IPS-20b (cell line): Measurements from ENCODE around the gene PODXL2.

Experiments used
- H3K27ac ChIP-seq: one replicate; pipeline ENCODE4 v1.5.1; 2013; ENCODE audit warnings: low read length
- H3K27me3 ChIP-seq: 2 replicates; pipeline ENCODE4 v1.6.1; 2013; ENCODE audit warnings: mild to moderate bottlenecking, low read length, inconsistent platforms; ENCODE audit not compliant: insufficient read depth
- H3K36me3 ChIP-seq: 2 replicates; pipeline ENCODE4 v1.6.1; 2013; ENCODE audit warnings: low read depth, mild to moderate bottlenecking, inconsistent platforms, low read length, moderate library complexity; ENCODE audit not compliant: insufficient read depth
- H3K4me1 ChIP-seq: 2 replicates; pipeline ENCODE4 v1.6.1; 2013; ENCODE audit warnings: mild to moderate bottlenecking, control low read depth, inconsistent platforms, low read length, moderate library complexity; ENCODE audit not compliant: insufficient read depth
- H3K4me3 ChIP-seq: 2 replicates; pipeline ENCODE4 v1.5.1; 2013; ENCODE audit warnings: mild to moderate bottlenecking, low read length, inconsistent platforms
- H3K9ac ChIP-seq: 2 replicates; pipeline ENCODE4 v1.6.1; 2013; ENCODE audit warnings: low read depth, mild to moderate bottlenecking, inconsistent platforms, low read length, moderate library complexity
- H3K9me3 ChIP-seq: 2 replicates; pipeline ENCODE4 v1.6.1; 2013; ENCODE audit warnings: mild to moderate bottlenecking, low read depth, low read length, inconsistent platforms; ENCODE audit not compliant: insufficient read depth

Gene PODXL2

GRCh38 chr3:127606981-127607595, 21.9 kb upstream of the PODXL2 start:
- no peaks in the 10 kb centered on the region for H3K27me3 ChIP-seq
- H3K9ac ChIP-seq = no peak overlapping the region
- H3K36me3 ChIP-seq = peaks cover 97% of the 10 kb centered on the region
- no peaks in the 10 kb centered on the region for H3K9me3 ChIP-seq
- no peak overlapping the region for H3K27ac ChIP-seq
- no peak overlapping the region for H3K4me3 ChIP-seq
- H3K4me1 ChIP-seq = no peaks in the 10 kb centered on the region

GRCh38 chr3:127607675-127608361, 21.2 kb upstream of the PODXL2 start:
- Histone ChIP-seq H3K9me3 (no peaks in the 10 kb centered on the region), H3K27ac (no peak overlapping the region), H3K36me3 (peaks cover 97% of the 10 kb centered on the region), H3K9ac (no peak overlapping the region), H3K4me1 (no peaks in the 10 kb centered on the region), H3K27me3 (no peaks in the 10 kb centered on the region), H3K4me3 (no peak overlapping the region)

GRCh38 chr3:127608362-127608718, 20.6 kb upstream of the PODXL2 start:
- H3K9ac ChIP-seq = no peak overlapping the region
- H3K4me3 ChIP-seq = no peak overlapping the region
- no peaks in the 10 kb centered on the region for H3K4me1 ChIP-seq
- H3K36me3 ChIP-seq = peaks cover 97% of the 10 kb centered on the region
- H3K9me3 ChIP-seq = no peaks in the 10 kb centered on the region
- H3K27ac ChIP-seq = no peak overlapping the region
- H3K27me3 ChIP-seq = no peaks in the 10 kb centered on the region

- Histone ChIP-seq H3K4me3 (no peak overlapping the region), H3K9ac (no peak overlapping the region), H3K36me3 (peaks cover 97% of the 10 kb centered on the region), H3K27me3 (no peaks in the 10 kb centered on the region), H3K27ac (no peak overlapping the region), H3K4me1 (no peaks in the 10 kb centered on the region), H3K9me3 (no peaks in the 10 kb centered on the region)
These were observed 18.9 kb upstream of the PODXL2 start for GRCh38 chr3:127610105-127610504.

- H3K27ac ChIP-seq = no peak overlapping the region
These were observed 17.7 kb upstream of the PODXL2 start for GRCh38 chr3:127611251-127611650.

GRCh38 chr3:127612966-127613365, 16.0 kb upstream of the PODXL2 start:
- no peaks in the 10 kb centered on the region for H3K9me3 ChIP-seq
- no peak overlapping the region for H3K4me3 ChIP-seq
- no peak overlapping the region for H3K27ac ChIP-seq
- peaks cover 97% of the 10 kb centered on the region for H3K36me3 ChIP-seq
- H3K9ac ChIP-seq = no peak overlapping the region
- no peaks in the 10 kb centered on the region for H3K4me1 ChIP-seq
- no peaks in the 10 kb centered on the region for H3K27me3 ChIP-seq

More at GRCh38 chr3:127611251-127611650, 17.7 kb upstream of the PODXL2 start:
- peaks cover 97% of the 10 kb centered on the region for H3K36me3 ChIP-seq
- no peaks in the 10 kb centered on the region for H3K27me3 ChIP-seq
- no peaks in the 10 kb centered on the region for H3K4me1 ChIP-seq
- no peak overlapping the region for H3K4me3 ChIP-seq
- no peaks in the 10 kb centered on the region for H3K9me3 ChIP-seq
- no peak overlapping the region for H3K9ac ChIP-seq

GRCh38 chr3:127613406-127613805, 15.6 kb upstream of the PODXL2 start:
- Histone ChIP-seq H3K9me3 (no peaks in the 10 kb centered on the region), H3K27ac (no peak overlapping the region), H3K9ac (no peak overlapping the region), H3K4me1 (no peaks in the 10 kb centered on the region), H3K4me3 (no peak overlapping the region), H3K36me3 (peaks cover 97% of the 10 kb centered on the region), H3K27me3 (no peaks in the 10 kb centered on the region)

GRCh38 chr3:127614928-127615589, 13.9 kb upstream of the PODXL2 start:
- Histone ChIP-seq H3K4me3 (no peak overlapping the region), H3K4me1 (no peaks in the 10 kb centered on the region), H3K9me3 (no peaks in the 10 kb centered on the region), H3K27ac (no peak overlapping the region), H3K27me3 (no peaks in the 10 kb centered on the region), H3K36me3 (peaks cover 97% of the 10 kb centered on the region), H3K9ac (no peak overlapping the region)

GRCh38 chr3:127615631-127616305, 13.2 kb upstream of the PODXL2 start:
- Histone ChIP-seq H3K36me3 (peaks cover 97% of the 10 kb centered on the region), H3K27ac (no peak overlapping the region)

GRCh38 chr3:127616836-127617605, 12.0 kb upstream of the PODXL2 start:
- H3K4me1 ChIP-seq = no peaks in the 10 kb centered on the region
- no peak overlapping the region for H3K27ac ChIP-seq

More at GRCh38 chr3:127615631-127616305, 13.2 kb upstream of the PODXL2 start:
- H3K27me3 ChIP-seq = no peaks in the 10 kb centered on the region
- no peaks in the 10 kb centered on the region for H3K4me1 ChIP-seq
- no peak overlapping the region for H3K4me3 ChIP-seq
- H3K9me3 ChIP-seq = no peaks in the 10 kb centered on the region
- H3K9ac ChIP-seq = no peak overlapping the region

GRCh38 chr3:127618891-127619290, 10.1 kb upstream of the PODXL2 start:
- Histone ChIP-seq H3K27me3 (no peaks in the 10 kb centered on the region), H3K9ac (no peak overlapping the region), H3K4me1 (no peaks in the 10 kb centered on the region), H3K9me3 (no peaks in the 10 kb centered on the region), H3K27ac (no peak overlapping the region), H3K36me3 (peaks cover 94% of the 10 kb centered on the region), H3K4me3 (no peak overlapping the region)

More at GRCh38 chr3:127616836-127617605, 12.0 kb upstream of the PODXL2 start:
- no peak overlapping the region for H3K9ac ChIP-seq
- peaks cover 100% of the 10 kb centered on the region for H3K36me3 ChIP-seq
- H3K4me3 ChIP-seq = no peak overlapping the region
- H3K9me3 ChIP-seq = no peaks in the 10 kb centered on the region
- H3K27me3 ChIP-seq = no peaks in the 10 kb centered on the region
